GM21526 (cell line): ENCODE data around the gene ARID1B.

Source experiments
- ATAC-seq: cut with Tn5 transposase; IDR thresholded peaks from one replicate; pipeline ENCODE4 v1.9.1; 2021; ENCODE audit warnings: moderate library complexity; ENCODE audit not compliant: unreplicated experiment, low FRiP score

The ARID1B gene

GRCh38 chr6:157166784-157167183, 389.6 kb downstream of the ARID1B start:
- ATAC-seq = no peak

DNA sequence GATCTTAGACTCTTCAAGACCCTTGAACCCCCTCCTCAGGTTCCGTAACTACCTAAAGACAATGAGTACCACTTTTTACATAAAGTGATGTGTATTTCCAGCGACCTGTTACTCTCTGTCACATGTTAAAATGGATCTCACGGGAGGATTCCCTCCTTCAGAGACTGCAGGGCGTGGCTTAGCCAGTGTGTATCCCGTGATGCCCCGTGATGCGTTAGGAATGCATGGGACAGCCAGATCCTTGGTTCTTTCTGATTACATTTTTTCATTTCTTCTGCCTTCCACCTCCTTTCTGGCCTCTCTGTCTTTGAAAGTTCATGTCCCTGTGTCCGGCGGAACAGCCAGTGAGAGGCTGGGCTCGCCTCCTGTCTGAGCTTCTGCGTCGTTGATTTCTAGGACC, 390.7 kb downstream of the ARID1B start:
- ATAC-seq = no peak

- ATAC-seq = no peak
Observed at GRCh38 chr6:157168471-157168870, 391.3 kb downstream of the ARID1B start.

GRCh38 chr6:157169226-157169625, 392.0 kb downstream of the ARID1B start:
- no peak for ATAC-seq

DNA sequence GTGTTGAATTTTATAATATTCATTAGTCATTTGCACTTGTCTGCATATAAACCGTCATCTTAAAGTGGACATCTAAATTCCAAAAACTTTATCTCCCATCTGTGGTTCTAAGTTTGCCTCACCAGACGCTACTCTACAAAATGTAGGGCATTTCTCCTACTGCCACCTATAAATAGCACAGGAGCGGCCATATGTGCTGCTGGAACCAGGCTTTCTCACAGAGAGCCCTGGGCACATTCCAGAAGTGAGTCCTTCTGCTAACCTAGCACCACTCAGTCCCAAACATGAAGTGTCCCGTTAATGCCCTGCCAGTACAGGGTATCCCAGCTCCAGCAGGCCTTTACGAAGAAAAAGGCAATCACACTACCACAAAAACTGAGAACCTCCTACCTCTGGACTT, 392.5 kb downstream of the ARID1B start:
- ATAC-seq = no peak

DNA sequence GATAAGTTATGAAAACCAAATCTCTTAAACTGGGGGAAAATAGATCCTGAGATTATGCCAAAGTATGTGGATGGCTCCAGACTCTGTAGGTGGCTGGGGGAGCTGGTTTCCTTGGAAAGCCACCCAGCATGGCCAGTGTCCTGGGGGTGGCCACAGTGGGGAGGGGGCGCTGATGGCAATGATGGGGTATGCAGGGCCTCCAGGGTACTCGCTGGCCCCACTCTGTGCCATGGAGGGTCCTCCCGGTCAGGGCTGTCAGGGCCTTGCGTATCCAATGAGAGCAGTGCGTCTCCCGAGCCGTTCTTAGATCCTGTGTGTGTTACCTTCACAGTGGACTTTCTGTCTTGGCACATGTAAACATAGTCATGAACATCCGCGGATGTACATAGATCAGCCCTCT, 393.4 kb downstream of the ARID1B start:
- ATAC-seq = no peak

- ATAC-seq = no peak
Observed at GRCh38 chr6:157171801-157172200, 394.6 kb downstream of the ARID1B start.

DNA sequence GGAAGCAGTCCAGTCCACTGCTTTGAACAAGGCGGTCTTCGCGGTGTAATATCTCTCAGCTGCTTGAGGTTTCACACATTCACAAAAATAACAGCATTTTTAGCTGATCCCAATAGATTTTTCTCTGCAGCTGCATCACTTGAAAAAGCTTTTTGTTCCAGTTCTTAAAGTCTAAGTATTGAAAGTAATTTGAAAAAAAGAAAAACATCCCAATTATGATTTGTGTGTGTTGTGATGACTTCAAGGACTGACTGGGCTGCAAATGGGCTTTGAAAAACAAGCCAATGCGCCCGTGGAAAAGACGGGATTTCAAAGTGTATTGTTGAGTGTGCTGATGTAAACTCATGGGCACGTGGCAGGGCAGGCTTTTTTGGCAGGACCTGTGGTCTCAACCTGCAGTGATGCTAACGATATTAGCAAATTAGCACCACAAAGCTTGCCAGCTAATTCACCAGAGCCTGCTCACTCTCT, 395.1 kb downstream of the ARID1B start:
- ATAC-seq = no peak

- ATAC-seq = no peak
Observed at GRCh38 chr6:157172830-157173536, 395.8 kb downstream of the ARID1B start.

GRCh38 chr6:157173776-157174175, 396.6 kb downstream of the ARID1B start:
- ATAC-seq = no peak

DNA sequence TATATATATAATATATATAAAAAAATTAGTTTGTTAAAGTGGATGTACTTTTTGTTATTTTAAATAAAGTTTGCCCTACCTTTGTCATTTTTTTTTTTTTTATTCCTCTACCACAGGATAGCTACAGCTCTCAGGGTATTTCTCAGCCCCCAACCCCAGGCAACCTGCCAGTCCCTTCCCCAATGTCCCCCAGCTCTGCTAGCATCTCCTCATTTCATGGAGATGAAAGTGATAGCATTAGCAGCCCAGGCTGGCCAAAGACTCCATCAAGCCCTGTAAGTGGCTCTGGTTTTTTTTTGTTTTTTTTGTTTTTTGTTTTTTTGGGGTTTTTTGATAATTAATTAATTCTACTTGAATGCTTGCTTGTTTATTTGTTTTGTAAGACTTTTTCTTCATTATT, 397.6 kb downstream of the ARID1B start:
- ATAC-seq = no peak

GRCh38 chr6:157177731-157178336, 400.7 kb downstream of the ARID1B start:
- no peak for ATAC-seq

DNA sequence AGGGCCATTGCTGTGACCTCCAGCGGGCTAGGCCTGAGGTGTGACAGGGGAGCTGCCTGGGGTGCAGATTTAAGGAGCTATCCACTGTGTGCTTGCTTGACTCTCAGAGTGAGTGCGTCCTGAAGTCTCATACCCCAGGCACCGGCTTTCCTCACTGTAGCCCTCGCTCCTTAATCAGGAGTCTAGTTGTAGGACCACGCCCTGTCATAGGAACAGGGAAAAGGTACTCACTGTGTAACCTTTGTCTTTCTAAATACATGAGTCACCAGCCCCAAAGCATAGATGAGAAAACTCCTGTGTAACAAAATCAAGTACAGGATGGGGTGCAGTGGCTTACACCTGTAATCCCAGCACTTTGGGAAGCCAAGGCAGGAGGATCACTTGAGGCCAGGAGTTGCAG, 404.5 kb downstream of the ARID1B start:
- ATAC-seq = no peak

GRCh38 chr6:157182503-157183264, 405.5 kb downstream of the ARID1B start:
- no peak for ATAC-seq

GRCh38 chr6:157184202-157185015, 407.2 kb downstream of the ARID1B start:
- ATAC-seq = no peak

DNA sequence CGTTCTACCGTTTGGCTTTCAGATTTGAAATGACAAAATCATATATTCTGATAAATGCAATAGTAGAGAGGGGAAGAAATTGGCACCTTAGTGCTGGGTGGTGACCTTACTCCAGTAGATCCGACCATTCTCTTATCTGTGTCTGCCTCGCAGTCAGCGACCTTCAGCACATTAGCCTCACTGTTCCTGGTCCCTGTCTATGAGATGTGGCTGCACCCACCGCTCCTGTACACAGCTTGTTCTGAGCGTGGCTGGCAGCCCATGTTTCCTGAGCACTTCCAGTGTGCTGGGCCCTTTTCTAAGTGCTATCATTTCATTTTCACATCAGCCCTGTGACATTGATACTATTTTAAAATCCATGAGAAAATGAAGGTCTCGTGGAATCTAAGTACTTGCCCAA, 408.0 kb downstream of the ARID1B start:
- ATAC-seq = no peak

DNA sequence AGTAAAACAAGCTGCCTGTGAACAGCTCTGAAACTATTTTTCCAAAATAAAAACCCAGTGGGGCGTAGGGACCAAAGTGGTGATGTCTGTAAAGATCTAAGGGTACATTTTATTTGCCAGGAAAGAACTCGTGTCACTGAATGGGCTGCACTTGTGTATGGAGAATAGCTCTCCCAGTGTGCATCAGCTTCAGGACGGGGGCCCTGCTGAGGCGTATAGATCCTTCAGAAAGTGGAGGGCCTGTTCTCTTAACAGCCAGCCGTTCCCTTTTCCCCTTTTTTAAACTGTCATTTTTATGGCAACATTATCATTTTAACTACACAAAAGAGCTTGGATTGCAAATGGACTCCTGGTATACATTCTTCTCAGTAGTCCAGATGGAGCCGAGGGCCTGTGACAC, 408.8 kb downstream of the ARID1B start:
- no peak for ATAC-seq

DNA sequence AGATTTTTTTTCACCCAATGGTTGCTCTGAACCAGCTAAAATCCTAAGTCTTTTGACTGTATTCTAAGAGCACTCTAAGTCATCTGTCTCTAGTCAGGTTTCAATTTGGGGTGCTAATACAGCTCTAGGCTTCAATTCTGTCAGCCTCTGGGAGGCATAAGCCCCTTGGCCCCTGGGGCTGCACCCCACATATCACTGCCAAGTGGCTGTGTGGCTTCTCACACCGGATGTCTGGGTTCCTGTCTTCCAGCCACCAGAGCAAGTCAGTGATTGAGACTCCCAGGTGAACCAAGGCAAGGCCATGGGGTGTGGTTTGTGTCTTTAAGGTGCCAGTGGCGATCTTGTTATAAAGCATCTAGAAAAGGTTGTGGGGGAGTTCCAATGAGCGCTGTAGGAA, 409.6 kb downstream of the ARID1B start:
- no peak for ATAC-seq

DNA sequence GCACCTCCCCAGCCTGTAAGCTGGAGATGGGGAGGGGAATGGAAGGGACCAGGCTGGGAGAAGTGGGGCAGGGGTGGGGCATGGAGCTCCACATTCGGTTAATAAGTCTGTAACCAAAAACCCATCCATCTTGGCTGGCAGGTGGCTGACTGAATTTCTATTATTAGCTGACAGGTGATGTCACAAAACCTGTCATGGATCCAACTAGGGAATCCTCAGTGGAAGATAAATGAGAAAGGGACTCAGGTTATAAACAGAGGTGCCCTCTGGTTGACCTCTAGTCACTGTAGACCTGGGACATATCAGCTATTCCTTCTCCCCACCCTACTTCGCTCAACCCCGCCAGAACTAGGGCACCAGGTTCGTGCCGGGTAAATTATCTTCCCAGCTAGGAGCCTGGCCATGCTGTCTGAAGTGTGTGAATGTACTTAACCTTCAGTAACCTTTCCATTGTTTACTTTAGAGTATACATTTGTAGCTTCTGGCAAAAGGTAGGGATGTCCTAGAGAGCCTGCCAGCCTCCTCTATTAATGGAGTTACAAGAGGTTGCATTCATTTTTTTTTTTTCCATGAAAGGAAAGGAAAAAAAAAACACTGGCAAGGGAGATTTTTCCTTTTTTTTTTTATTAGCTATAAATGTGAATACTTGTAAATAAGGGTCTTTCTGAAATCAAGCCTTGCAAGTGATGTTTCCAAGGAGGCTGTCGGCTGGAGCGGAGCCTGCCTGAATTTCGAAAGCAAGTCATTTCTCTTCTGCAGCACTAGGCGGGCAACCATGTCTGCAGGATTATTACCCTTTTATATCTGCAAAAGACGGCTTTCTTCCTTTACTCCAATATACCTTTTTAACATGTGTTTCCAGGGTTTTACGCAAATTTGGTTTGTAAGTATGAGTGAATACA, 410.3 kb downstream of the ARID1B start:
- ATAC-seq = no peak

- no peak for ATAC-seq
Observed at GRCh38 chr6:157188213-157188612, 411.0 kb downstream of the ARID1B start.
